OCI-LY1 (cell line): ENCODE results near the gene LCN2.

Experiments
- H2AFZ ChIP-seq: fragments of 200-600 bp; sonication (generic), shearing (Covaris generic); 2 replicates; pipeline ENCODE4 v1.6.0; 2014; ENCODE audit warnings: antibody characterized with exemption, mild to moderate bottlenecking, low read length
- H3F3A ChIP-seq: fragments of 200-600 bp; sonication (generic), shearing (Covaris generic); 2 replicates; pipeline ENCODE4 v1.6.0; 2014; ENCODE audit warnings: mild to moderate bottlenecking, antibody characterized with exemption, low read length, moderate library complexity; ENCODE audit not compliant: insufficient read depth
- H3K27ac ChIP-seq: fragments of 200-600 bp; sonication (generic); 2 replicates; pipeline ENCODE4 v1.5.1; 2014; ENCODE audit warnings: low read length, mixed run types, mild to moderate bottlenecking, low read depth; ENCODE audit not compliant: poor library complexity, severe bottlenecking
- H3K27me3 ChIP-seq: fragments of 200-600 bp; sonication (generic); 2 replicates; pipeline ENCODE4 v1.6.0; 2014; ENCODE audit warnings: antibody characterized with exemption, mild to moderate bottlenecking, low read length, moderate library complexity; ENCODE audit not compliant: insufficient read depth
- H3K36me3 ChIP-seq: fragments of 200-600 bp; sonication (generic); 2 replicates; pipeline ENCODE4 v1.6.1; 2014; ENCODE audit warnings: mild to moderate bottlenecking, antibody characterized with exemption, low read length, moderate library complexity, mixed read lengths; ENCODE audit not compliant: insufficient read depth
- H3K4me1 ChIP-seq: fragments of 200-600 bp; sonication (generic); 2 replicates; pipeline ENCODE4 v1.5.1; 2014; ENCODE audit warnings: mild to moderate bottlenecking, low read length, moderate library complexity; ENCODE audit not compliant: insufficient read depth, severe bottlenecking
- H3K4me2 ChIP-seq: fragments of 200-600 bp; sonication (generic), shearing (Covaris generic); 2 replicates; pipeline ENCODE4 v1.6.1; 2014; ENCODE audit warnings: low read length
- H3K4me3 ChIP-seq: fragments of 200-600 bp; sonication (generic); 2 replicates; pipeline ENCODE4 v1.5.1; 2014; ENCODE audit warnings: low read length, low read depth, mild to moderate bottlenecking, mixed read lengths; ENCODE audit not compliant: poor library complexity, severe bottlenecking
- H3K79me2 ChIP-seq: fragments of 200-600 bp; shearing (Covaris generic); 2 replicates; pipeline ENCODE4 v1.6.1; 2016; ENCODE audit warnings: mixed run types, low read length, mixed read lengths; ENCODE audit not compliant: insufficient read depth
- H3K9ac ChIP-seq: fragments of 200-600 bp; sonication (generic), shearing (Covaris generic); 2 replicates; pipeline ENCODE4 v1.6.1; 2014; ENCODE audit warnings: mild to moderate bottlenecking, low read length, mixed read lengths
- H3K9me2 ChIP-seq: fragments of 200-600 bp; sonication (generic), shearing (Covaris generic); 2 replicates; pipeline ENCODE4 v1.6.1; 2014; ENCODE audit warnings: low read depth, mild to moderate bottlenecking, low read length, mixed read lengths
- H3K9me3 ChIP-seq: fragments of 200-600 bp; shearing (Covaris generic); 2 replicates; pipeline ENCODE4 v1.6.1; 2014; ENCODE audit warnings: low read length, mixed read lengths
- H4K20me1 ChIP-seq: fragments of 200-600 bp; sonication (generic), shearing (Covaris generic); 2 replicates; pipeline ENCODE4 v1.6.0; 2016; ENCODE audit warnings: mild to moderate bottlenecking, low read length; ENCODE audit not compliant: insufficient read depth
- CTCF ChIP-seq: fragments of 200-600 bp; sonication (generic), shearing (Covaris generic); IDR thresholded peaks from 2 replicates; pipeline ENCODE4 v1.5.1; 2017; ENCODE audit warnings: mild to moderate bottlenecking, antibody characterized with exemption, low read length, moderate library complexity, mixed read lengths
- EZH2 ChIP-seq: fragments of 200-600 bp; sonication (generic), shearing (Covaris generic); IDR thresholded peaks from 2 replicates; pipeline ENCODE4 v1.8.0; 2017; ENCODE audit warnings: borderline replicate concordance, mixed run types, mild to moderate bottlenecking, antibody characterized with exemption, low read length, moderate library complexity, mixed read lengths

The LCN2 gene

GRCh38 chr9:128190013-128190412 lies 40.8 kb downstream of the LCN2 start:
- peak overlapping the region; percentile 94 for H3K4me3 ChIP-seq
- peak overlapping the region; percentile 95 for H3K4me2 ChIP-seq
- H3F3A ChIP-seq: 0 out of 2 replicates have a peak, but pooled peaks cover 4% of the 10 kb centered on the region
- TF ChIP-seq EZH2: no peak
- TF ChIP-seq CTCF: no peak; the same call in 1 of the 2 replicates
- H3K27me3 ChIP-seq: no peaks in the 10 kb centered on the region
- peaks cover 9% of the 10 kb centered on the region; the same call in 1 of the 2 replicates for H3K36me3 ChIP-seq
- H2AFZ ChIP-seq: no peak overlapping the region
- H4K20me1 ChIP-seq: no peaks in the 10 kb centered on the region
- no peaks in the 10 kb centered on the region for H3K9me3 ChIP-seq
- no peaks in the 10 kb centered on the region for H3K79me2 ChIP-seq
- H3K4me1 ChIP-seq: peaks cover 23% of the 10 kb centered on the region
- H3K27ac ChIP-seq: peak overlapping the region; percentile 36
- H3K9ac ChIP-seq: peak overlapping the region; percentile 90; the same call in 1 of the 2 replicates
- no peaks in the 10 kb centered on the region for H3K9me2 ChIP-seq

DNA sequence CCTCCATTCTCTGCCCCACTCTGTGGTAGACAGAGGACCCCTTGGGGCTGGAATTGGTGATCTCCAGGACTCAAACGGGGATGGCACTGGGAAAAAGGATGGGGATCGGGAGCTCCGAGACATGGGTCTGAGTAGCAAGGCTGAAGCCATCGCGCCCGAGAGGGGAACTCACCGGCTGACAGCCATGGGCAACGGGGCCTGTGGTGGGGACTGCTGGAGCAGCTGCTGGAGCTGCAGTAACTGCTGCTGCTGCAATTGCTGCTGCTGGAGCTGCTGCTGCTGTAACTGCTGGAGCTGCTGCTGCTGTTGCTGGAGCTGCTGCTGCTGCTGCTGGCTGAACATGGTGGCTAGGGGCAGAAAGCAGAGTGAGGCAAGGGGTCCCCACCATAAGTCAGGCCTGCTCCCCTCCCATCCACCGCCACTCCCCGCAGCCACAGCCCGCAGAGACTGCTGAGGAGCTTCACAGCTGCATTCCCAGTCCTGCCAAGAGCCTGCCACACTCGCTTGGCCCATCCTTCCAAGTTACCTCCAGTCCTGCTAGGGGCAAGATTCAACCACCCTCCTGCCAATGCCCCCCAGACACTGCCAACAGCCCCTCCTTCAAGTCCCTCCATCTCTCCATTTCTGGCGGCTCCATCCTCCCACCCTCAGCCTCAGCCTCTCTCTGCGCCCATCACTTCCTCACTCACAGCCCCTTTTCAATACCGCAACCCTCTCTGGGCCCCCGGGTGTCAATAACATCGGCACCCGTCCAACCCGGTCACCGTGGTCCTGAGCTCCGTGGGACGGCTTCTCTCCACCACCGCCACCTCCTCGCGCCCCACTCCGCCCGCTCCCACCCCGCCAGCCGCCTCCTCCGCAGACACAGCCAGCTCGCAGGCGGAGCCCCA lies 41.5 kb downstream of the LCN2 start:
- Histone ChIP-seq H3K79me2 (no peaks in the 10 kb centered on the region), H3K27me3 (no peaks in the 10 kb centered on the region), H3K9me3 (no peaks in the 10 kb centered on the region), H3K9me2 (no peaks in the 10 kb centered on the region), H4K20me1 (no peaks in the 10 kb centered on the region), H3F3A (0 out of 2 replicates have a peak, but pooled peaks cover 4% of the 10 kb centered on the region), H2AFZ (peak overlapping the region; percentile 52; the same call in 1 of the 2 replicates), H3K27ac (peak overlapping the region; percentile 36), H3K4me3 (peak overlapping the region; percentile 94), H3K4me1 (peaks cover 23% of the 10 kb centered on the region), H3K4me2 (peak overlapping the region; percentile 95), H3K36me3 (peaks cover 9% of the 10 kb centered on the region), H3K9ac (peak overlapping the region; percentile 90)
- TF ChIP-seq CTCF: no peak
- TF ChIP-seq EZH2: no peak

DNA sequence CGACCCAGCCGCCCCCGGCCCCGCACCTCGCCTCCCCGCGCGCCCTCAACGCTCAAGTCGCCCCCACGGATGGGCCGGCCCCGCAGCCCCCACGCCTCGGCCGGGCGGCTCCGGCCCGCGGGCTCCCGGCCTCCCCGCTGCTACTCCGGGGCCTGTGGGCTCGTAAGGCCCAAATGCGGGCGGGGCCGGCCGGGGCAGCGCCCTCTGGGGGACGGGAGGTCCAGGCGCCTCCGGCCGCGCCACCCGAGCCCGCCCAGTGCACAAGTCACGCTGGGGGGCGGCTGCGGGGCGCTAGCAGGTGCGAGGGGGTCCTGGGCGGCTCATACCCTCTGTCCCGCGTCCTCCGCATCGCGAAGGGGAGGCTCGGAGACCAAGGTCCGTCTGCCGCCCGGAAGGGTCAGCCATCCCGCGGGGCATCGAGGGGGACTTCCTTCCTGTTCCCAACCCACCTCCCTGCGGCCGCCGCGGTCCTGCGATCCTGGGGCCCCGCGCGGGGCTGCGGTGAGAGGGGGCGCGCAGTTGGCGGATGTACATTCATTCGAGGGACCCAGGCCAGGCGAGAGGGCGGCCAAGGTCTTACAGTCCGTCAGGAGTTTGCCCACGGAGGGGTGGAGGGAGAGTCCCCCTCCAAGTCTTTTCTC lies 42.3 kb downstream of the LCN2 start, which contains the start of gene CIZ1:
Gene CIZ1, minus strand, starts transcription at position 167 of the 641 bp plus-strand sequence. CDS start 715 bp downstream, outside the sequence.
- Histone ChIP-seq H3K4me3 (peak within 1 kb of the TSS; percentile 94), H3F3A (0 out of 2 replicates have a peak, but pooled peaks cover 4% of the 10 kb centered on the region), H3K4me2 (peak within 1 kb of the TSS; percentile 95), H3K27me3 (no peaks in the 10 kb centered on the region), H3K27ac (peak within 1 kb of the TSS; percentile 36), H2AFZ (peak within 1 kb of the TSS; percentile 67; the same call in 1 of the 2 replicates), H3K9me3 (no peaks in the 10 kb centered on the region), H3K36me3 (peaks cover 9% of the 10 kb centered on the region), H3K4me1 (peaks cover 23% of the 10 kb centered on the region), H3K79me2 (no peaks in the 10 kb centered on the region), H3K9me2 (no peaks in the 10 kb centered on the region), H4K20me1 (no peaks in the 10 kb centered on the region), H3K9ac (peak within 1 kb of the TSS; percentile 90)
- TF ChIP-seq EZH2: no peak
- TF ChIP-seq CTCF: peak; percentile 75
